ENCODE data around the gene NDE1.
"Not testable (repeated sequence)": the region's sequence is repeated elsewhere in the genome, so short reads cannot be mapped to it uniquely, and the experiment has no call there.

Gene NDE1

GRCh38 chr16:15621456-15621855 is 28.6 kb upstream of the NDE1 start:
- no peak for DNase-seq (ENCODE audit: low read depth)

DNA sequence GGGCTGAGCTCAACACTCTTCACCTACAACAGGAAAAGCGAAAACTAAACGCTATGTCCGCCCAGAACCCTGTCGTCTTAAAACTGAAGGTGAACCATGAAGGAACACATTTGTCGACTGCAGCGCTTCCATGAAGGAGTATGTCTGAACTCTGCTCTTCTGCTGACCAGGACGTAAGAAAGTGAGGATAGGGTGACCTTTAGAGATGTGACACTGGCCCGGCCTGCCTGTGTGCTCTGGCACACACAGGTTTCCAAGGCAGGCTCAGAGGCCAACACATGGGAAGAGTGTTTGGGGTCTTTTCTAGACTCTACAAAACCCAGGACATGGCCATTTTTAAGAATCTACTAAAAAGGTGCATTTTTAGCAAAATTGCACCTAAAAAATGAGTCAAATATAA is 28.2 kb upstream of the NDE1 start:
- no peak for DNase-seq (ENCODE audit: low read depth)

DNA sequence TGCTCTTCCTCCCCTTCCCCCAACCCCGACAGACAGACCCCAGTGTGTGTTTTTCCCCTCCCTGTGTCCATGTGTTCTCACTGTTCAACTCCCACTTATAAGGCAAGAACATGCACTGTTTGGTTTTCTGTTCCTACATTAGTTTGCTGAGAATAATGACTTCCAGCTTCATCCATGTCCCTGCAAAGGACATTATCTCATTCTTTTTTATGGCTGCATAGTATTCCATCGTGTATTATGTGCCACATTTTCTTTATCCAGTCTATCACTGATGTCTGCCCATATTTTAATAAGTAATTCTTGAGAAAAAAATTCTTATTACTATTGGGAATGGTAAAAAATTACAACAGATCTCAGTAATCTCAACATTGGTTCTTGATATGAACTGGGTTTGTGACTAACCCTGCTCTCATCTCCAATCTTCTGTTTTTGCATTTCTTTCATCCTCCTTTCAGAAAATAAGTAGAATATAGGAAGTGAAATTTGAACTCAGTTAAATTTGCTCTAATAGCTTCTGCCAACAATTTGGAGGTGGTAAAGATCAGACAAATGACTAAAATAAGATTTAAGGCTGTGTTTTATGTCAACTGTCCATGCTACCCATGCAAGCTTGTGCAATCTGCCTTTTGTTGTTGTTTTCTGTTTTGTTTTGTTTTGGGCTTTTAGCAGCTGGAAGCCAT is 18.2 kb upstream of the NDE1 start:
- no peak for DNase-seq (ENCODE audit: low read depth)

GRCh38 chr16:15635926-15636325 is 14.1 kb upstream of the NDE1 start:
- no peak for DNase-seq (ENCODE audit: low read depth)

GRCh38 chr16:15636392-15636873 is 13.6 kb upstream of the NDE1 start:
- no peak for DNase-seq (ENCODE audit: low read depth)

DNA sequence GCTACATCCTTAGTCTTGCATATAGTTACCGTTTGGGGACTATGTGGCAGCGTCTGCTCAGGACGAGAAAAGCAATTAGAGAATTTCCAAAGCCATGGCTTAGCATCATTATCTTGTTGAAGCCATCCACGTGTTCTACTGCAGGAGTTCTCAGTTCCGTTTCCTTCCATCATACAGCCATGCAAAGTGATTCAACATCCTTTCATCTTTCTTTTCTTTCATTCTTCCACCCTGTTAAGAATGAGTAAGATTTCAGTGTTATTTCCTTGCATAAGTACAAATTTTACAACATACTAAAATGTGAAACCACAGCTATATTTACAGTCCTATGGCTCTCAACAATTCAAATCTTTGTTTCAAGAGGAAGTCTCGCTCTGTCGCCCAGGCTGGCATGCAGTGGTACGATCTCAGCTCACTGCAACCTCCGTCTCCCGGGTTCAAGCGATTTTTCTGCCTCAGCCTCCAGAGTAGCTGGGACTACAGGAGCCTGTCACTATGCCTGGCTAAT is 10.9 kb upstream of the NDE1 start:
- DNase-seq (ENCODE audit: low read depth): no peak

GRCh38 chr16:15640966-15641365 is 9.1 kb upstream of the NDE1 start:
- no peak for DNase-seq (ENCODE audit: low read depth)

DNA sequence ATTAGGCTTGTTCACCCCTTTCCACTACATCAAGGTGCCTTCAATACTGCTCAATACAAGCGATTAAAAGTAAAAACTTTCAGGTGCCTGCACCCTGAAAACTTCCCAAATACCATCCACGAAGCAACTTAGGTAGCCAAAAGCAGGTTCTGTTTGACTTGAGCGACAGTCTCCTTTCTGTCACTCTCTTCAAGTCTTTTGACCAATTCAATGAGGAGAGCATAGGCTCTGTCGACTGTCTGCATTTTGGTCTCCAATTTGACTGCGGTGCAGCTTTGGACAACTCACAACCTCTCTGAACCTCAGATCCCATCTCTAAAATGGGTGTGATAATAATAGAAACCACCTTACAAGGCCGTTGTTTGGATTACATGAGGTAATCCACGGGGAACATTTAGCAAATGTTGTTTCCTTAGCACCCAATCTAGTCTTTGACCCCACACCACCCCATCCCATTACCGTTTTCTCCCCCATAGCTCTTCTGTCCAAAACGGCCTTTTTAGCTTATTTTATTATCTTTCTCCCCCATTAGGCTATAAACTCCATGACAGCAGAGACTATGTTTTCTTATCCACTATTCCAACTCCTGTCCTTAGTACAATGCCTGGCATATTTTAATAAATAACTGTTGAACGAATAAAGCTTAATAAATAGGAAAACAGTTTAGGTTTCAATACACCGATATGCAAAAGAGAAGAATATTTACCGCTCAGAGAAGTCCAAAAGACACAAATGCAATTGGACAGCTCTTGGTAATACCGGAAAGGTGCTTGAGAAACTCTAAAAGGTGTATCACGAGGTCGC is 8.1 kb upstream of the NDE1 start:
- DNase-seq (ENCODE audit: low read depth): no peak

- peak; percentile 71 for DNase-seq (ENCODE audit: low read depth)
These were observed 7.4 kb upstream of the NDE1 start for GRCh38 chr16:15642557-15643047.

DNA sequence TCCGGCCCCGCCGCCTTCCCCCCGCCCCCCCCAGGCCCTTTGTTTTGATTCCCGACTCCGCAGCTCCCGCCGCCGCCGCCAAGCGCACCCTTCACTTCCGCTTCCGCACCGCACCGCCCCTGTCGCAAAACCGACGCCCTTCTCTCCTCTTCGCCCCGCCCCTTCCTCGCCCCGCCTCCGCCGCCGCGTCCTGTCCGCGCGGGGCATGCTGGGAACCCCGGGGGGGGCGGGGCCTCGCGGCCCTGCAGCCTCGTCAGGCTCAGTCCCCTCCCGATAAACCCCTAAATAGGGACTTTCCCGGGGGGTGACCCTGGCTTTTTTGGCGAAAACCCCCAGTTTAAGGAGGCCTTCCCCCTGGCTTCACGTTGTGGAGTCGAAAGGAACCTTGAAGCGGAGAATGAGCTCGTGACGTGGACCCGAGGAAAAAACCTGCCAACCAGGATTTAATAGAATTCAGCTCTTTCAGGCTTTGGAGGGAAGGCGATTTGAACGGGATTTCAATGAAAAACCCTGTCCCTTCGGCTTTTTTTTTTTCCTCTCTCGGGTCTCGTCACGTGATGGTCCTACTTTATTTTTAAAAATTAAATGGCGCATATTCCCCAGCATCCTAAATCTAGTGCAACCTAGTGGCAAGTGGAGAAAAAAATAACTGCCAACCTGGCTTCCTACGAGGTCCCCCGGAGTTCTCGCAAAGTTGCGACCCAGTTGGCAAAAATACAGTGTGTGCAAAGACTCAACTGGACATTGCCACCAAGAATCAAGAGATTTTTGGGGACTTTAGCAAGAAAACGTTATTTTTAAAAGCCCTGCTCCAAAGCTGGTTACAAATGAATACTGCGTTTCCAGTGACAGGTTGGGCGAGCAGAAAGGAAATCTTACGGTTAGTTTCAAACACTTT is 6.7 kb upstream of the NDE1 start, which contains the start of gene MARF1:
Gene MARF1 (minus strand): TSS at position 107 of the 898 bp plus-strand sequence. CDS start 3,921 bp downstream, outside the sequence.
- DNase-seq (ENCODE audit: low read depth): peak; percentile 84

GRCh38 chr16:15643946-15644250 is 6.1 kb upstream of the NDE1 start:
- no peak for DNase-seq (ENCODE audit: low read depth)

DNA sequence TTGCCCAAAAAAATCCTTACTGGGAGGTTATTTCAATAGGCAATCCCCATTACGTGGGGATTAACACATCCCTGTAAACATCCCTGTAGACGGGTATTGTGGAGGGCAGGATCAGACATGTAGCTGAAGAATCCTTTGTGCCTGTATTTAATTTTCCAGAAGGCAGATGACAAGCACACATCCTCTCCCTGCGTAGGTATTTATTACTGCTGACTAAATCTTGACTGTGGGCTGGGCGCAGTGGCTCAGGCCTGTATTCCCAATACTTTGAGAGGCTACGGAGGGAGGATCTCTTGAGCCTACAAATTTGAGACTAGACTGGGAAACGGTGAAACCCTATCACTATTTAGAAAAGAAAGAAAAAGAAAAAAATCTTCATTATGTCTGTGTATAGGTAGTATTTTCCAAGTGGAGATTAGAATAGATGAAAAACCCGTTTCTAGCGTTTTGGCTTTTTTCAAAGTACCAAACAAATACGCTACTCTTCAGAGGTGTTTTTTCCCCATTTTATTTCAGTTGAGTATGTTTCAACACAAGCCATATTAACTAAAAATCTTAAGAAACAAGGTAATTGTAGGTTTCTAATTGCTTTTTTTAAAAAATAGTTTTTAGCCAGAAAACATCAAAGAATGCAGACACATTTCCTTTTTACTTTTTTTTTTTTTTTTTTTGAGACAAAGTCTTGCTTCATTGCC is 5.6 kb upstream of the NDE1 start:
- no peak for DNase-seq (ENCODE audit: low read depth)

DNA sequence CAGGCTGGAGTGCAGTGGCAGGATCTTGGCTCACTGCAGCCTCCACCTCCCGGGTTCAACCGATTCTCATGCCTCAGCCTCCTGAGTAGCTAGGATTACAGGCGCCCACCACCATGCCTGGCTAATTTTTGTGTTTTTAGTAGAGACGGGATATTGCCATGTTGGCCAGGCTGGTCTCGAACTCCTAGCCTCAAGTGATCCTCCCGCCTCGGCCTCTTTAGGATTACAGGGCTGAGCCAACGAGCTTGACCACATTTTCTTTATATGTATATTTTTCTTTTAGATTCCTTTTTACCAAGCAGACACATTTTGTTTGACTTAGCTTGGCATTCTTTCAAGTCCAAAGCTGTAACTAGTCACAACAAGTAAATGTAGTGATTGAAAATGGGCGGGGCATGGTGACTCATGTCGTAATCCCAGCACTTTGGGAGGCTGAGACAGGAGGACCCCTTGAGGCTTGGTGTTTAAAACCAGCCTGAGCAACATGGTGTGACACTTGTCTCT is 5.0 kb upstream of the NDE1 start:
- DNase-seq (ENCODE audit: low read depth): peak; percentile 15

- DNase-seq (ENCODE audit: low read depth): not testable (repeated sequence)
These were observed 3.3 kb upstream of the NDE1 start for GRCh38 chr16:15646557-15647293.

DNA sequence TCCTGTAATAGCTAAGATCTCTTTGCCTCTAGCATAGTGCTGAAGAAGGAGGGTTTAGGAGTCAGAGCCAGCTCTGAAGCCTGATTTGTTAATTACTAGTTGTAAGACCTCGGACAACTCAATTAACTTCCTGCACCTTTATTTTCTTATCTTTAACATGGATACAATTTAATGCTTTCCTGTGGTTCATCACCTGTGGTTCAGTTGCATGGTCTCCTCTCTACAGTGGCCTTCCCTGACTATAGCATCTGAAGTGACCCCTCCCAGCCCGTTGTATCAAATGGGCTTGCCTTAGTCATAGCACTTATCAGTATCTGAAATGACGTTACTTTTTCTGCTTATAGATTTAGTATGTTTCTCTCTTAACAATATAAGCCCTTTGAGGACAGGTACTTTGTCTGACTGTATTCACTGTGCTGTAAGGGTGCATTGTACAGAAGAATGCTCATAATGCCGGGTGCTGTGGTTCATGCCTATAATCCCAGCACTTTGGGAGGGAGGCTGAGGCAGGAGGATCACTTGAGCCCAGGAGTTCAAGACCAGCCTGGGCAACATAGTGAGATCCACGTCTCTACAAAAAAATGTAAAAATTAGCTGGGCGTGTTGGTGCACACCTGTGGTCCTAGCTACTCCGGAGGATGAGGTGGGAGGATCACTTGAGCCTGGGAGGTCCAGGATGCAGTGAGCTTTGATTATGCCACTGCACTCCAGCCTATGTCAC is 2.6 kb upstream of the NDE1 start:
- DNase-seq (ENCODE audit: low read depth): no peak

DNA sequence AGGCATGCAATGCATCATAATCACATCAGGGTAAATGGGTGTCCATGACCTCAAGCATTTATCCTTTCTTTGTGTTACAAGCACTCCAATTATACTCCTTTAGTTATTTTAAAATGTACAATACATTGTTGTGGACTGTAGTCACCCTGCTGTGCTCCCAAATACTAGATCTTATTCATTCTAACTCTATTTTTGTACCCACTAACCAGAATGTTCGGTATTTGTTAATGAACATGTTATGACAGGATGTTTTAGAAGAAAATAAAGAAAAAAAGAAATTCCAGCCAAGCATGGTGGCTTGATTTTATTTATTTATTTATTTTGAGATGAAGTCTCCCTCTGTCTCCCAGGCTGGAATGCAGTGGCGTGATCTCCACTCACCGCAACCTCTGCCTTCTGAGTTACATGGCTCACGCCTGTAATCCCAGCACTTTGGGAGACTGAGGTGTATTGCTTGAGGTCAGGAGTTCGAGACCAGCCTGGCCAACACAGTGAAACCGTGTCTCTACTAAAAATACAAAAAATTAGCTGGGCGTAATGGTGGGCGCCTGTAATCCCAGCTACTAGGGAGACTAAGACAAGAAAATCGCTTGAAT is 1.8 kb upstream of the NDE1 start:
- no peak for DNase-seq (ENCODE audit: low read depth)

DNA sequence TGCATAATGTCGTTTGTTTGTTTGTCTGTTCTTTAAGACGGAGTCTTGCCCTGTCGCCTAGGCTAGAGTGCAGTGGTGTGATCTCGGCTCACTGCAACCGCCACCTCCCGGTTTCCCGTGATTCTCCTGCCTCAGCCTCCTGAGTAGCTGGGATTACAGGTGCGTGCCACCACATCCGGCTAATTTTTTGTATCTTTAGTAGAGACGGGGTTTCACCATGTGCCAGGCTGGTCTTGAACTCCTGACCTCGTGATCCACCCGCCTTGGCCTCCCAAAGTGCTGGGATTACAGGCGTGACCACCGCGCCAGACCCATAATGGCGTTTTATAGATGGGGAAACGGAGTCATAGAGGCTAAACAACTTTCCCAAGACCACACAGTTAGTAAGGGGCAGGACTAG is 734 bp upstream of the NDE1 start:
- not testable (repeated sequence) for DNase-seq (ENCODE audit: low read depth)

DNA sequence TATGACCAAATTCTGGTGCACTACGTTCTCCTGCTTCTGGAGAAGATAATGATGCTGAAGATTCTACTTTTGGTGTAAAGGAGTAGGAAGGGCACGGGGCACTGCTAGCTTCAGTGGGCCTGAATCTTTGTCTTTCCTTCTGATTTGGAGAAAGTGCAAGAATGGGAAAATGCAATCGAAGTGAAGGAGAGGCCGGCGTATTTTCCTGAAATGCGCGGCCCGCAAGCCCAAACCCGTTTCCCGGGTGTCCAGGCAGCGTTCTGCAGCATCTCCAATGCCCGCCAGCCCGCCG is 372 bp upstream of the NDE1 start:
- no peak for DNase-seq (ENCODE audit: low read depth)

- no peak for DNase-seq (ENCODE audit: low read depth)
These were observed 690 bp downstream of the NDE1 start for GRCh38 chr16:15650698-15651171.
